Mesothelial cell of epicardium (in vitro differentiated cells): ENCODE measurements around the gene KRTAP10-1. TPM values are rescaled to one million over a fixed set of nuclear protein-coding genes. Genes with fewer than 3 reads are reported as not detected.

Source experiments
- DNase-seq, 2 experiments: peaks; one replicate each; pipeline ENCODE4 v3.0.0; 2021; ENCODE audit warnings: low spot score in 2 of 2; ENCODE audit not compliant: unreplicated experiment in 2 of 2
- H3K27ac Mint-ChIP-seq: 2 replicates; pipeline ENCODE4 v1.8.0; 2021; ENCODE audit warnings: mixed read lengths
- H3K27me3 Mint-ChIP-seq: 2 replicates; pipeline ENCODE4 v1.8.0; 2021; ENCODE audit warnings: low read depth, mixed read lengths
- H3K36me3 Mint-ChIP-seq: 2 replicates; pipeline ENCODE4 v1.8.0; 2021; ENCODE audit warnings: mixed read lengths
- H3K4me1 Mint-ChIP-seq: 2 replicates; pipeline ENCODE4 v1.8.0; 2021; ENCODE audit warnings: mixed read lengths
- H3K4me3 Mint-ChIP-seq: 2 replicates; pipeline ENCODE4 v1.8.0; 2021; ENCODE audit warnings: mild to moderate bottlenecking, moderate library complexity, mixed read lengths
- H3K9me3 Mint-ChIP-seq: 2 replicates; pipeline ENCODE4 v1.8.0; 2021; ENCODE audit warnings: mixed read lengths
- CTCF ChIP-seq: fragments of 200-600 bp; sonication (generic); IDR thresholded peaks from one replicate; pipeline ENCODE4 v1.5.0; 2021; ENCODE audit warnings: antibody characterized with exemption; ENCODE audit not compliant: unreplicated experiment
- total RNA-seq: library from RNA; stranded (reverse); gene quantifications from 3 replicates; pipeline ENCODE4 v1.2.1, GENCODE V29; 2021

The KRTAP10-1 gene
- total RNA-seq, 1 donor from 2014 or later: not detected

GRCh38 chr21:44532712-44533111 lies 7.3 kb downstream of the KRTAP10-1 start:
- Mint-ChIP-seq H3K27ac (no peak overlapping the region), H3K4me1 (no peaks in the 10 kb centered on the region), H3K4me3 (no peak overlapping the region), H3K36me3 (no peaks in the 10 kb centered on the region), H3K9me3 (peaks cover 5% of the 10 kb centered on the region), H3K27me3 (no peaks in the 10 kb centered on the region)
- TF ChIP-seq CTCF: no peak
- no peak for DNase-seq

GRCh38 chr21:44531606-44532564 lies 8.1 kb downstream of the KRTAP10-1 start:
- H3K27me3 Mint-ChIP-seq: no peaks in the 10 kb centered on the region
- H3K4me3 Mint-ChIP-seq: no peak overlapping the region
- no peak overlapping the region for H3K27ac Mint-ChIP-seq
- TF ChIP-seq CTCF: no peak
- no peaks in the 10 kb centered on the region for H3K9me3 Mint-ChIP-seq
- no peaks in the 10 kb centered on the region for H3K36me3 Mint-ChIP-seq
- H3K4me1 Mint-ChIP-seq: no peaks in the 10 kb centered on the region
- no peak for DNase-seq

- no peak for DNase-seq
- no peak for TF ChIP-seq CTCF
- H3K27ac Mint-ChIP-seq: no peak overlapping the region
- H3K4me3 Mint-ChIP-seq: no peak overlapping the region
- no peaks in the 10 kb centered on the region for H3K9me3 Mint-ChIP-seq
- H3K27me3 Mint-ChIP-seq: no peaks in the 10 kb centered on the region
- H3K4me1 Mint-ChIP-seq: no peaks in the 10 kb centered on the region
- no peaks in the 10 kb centered on the region for H3K36me3 Mint-ChIP-seq
Measured at GRCh38 chr21:44530903-44531605, 8.9 kb downstream of the KRTAP10-1 start.

GRCh38 chr21:44530221-44530902 lies 9.6 kb downstream of the KRTAP10-1 start:
- H3K4me1 Mint-ChIP-seq: no peaks in the 10 kb centered on the region
- no peak for TF ChIP-seq CTCF
- DNase-seq: no peak

GRCh38 chr21:44529503-44530125 lies 10.4 kb downstream of the KRTAP10-1 start:
- no peak overlapping the region for H3K27ac Mint-ChIP-seq
- no peaks in the 10 kb centered on the region for H3K36me3 Mint-ChIP-seq
- DNase-seq: no peak
- TF ChIP-seq CTCF: no peak
- H3K27me3 Mint-ChIP-seq: no peaks in the 10 kb centered on the region
- no peaks in the 10 kb centered on the region for H3K9me3 Mint-ChIP-seq
- no peak overlapping the region for H3K4me3 Mint-ChIP-seq
- no peaks in the 10 kb centered on the region for H3K4me1 Mint-ChIP-seq

More at GRCh38 chr21:44530221-44530902, 9.6 kb downstream of the KRTAP10-1 start:
- H3K27me3 Mint-ChIP-seq: no peaks in the 10 kb centered on the region
- no peak overlapping the region for H3K4me3 Mint-ChIP-seq
- no peak overlapping the region for H3K27ac Mint-ChIP-seq
- no peaks in the 10 kb centered on the region for H3K36me3 Mint-ChIP-seq
- H3K9me3 Mint-ChIP-seq: no peaks in the 10 kb centered on the region
